Head of caudate nucleus (tissue), 42 donors: ENCODE data around the gene TSC1.
"Not testable (repeated sequence)": the region's sequence is repeated elsewhere in the genome, so short reads cannot be mapped to it uniquely, and the experiment has no call there.

Experiments used
- DNase-seq, 42 donors: peaks; one replicate each; pipeline versions ENCODE4 v3.0.0 to v3.0.0-alpha.2; 2020 to 2021; ENCODE audit warnings: mixed read lengths in 7 of 42
- intact Hi-C: fragments of 100-400 bp; cut with DNase I; formaldehyde crosslinking; loops from one replicate; pipeline ENCODE4 v1.15.0; 2022

Gene TSC1

GRCh38 chr9:132944294-132945185, at the start of gene TSC1:
TSS of gene TSC1 (minus strand) at chr9:132944616. CDS start at chr9:132928872, 15,744 bp downstream.
- intact Hi-C loops: no loop called here
- DNase-seq: peak; percentile 88 to 99 (median 96)

- intact Hi-C loops: no loop called here
- no peak for DNase-seq
These were observed 49.1 kb upstream of the TSC1 start for GRCh38 chr9:132993511-132993939.

- intact Hi-C loops: no loop called here
- no peak for DNase-seq
These were observed 47.2 kb upstream of the TSC1 start for GRCh38 chr9:132991351-132992300.

- DNase-seq: no peak
- intact Hi-C loops: no loop called here
These were observed 46.4 kb upstream of the TSC1 start for GRCh38 chr9:132990781-132991180.

- intact Hi-C loops, DNase-seq: not testable (repeated sequence)
These were observed 45.7 kb upstream of the TSC1 start for GRCh38 chr9:132989998-132990557.

GRCh38 chr9:132989414-132989996, 45.1 kb upstream of the TSC1 start:
- intact Hi-C loops: no loop called here
- DNase-seq: no peak

- intact Hi-C loops: no loop called here
- DNase-seq: no peak
These were observed 44.5 kb upstream of the TSC1 start for GRCh38 chr9:132989014-132989310.

GRCh38 chr9:132988244-132989013, 44.0 kb upstream of the TSC1 start:
- intact Hi-C loops: no loop called here
- DNase-seq: no peak

GRCh38 chr9:132986640-132987620, 42.5 kb upstream of the TSC1 start:
- no peak for DNase-seq
- intact Hi-C loops: no loop called here

- no peak for DNase-seq
- intact Hi-C loops: no loop called here
These were observed 41.7 kb upstream of the TSC1 start for GRCh38 chr9:132986114-132986513.

- no peak for DNase-seq
- intact Hi-C loops: no loop called here
These were observed 41.1 kb upstream of the TSC1 start for GRCh38 chr9:132985489-132985888.

- no peak for DNase-seq
- intact Hi-C loops: no loop called here
These were observed 40.6 kb upstream of the TSC1 start for GRCh38 chr9:132985071-132985350.

- intact Hi-C loops: no loop called here
- no peak for DNase-seq
These were observed 40.0 kb upstream of the TSC1 start for GRCh38 chr9:132984202-132985070.

GRCh38 chr9:132983491-132984201, 39.2 kb upstream of the TSC1 start:
- intact Hi-C loops: no loop called here
- DNase-seq: no peak

GRCh38 chr9:132982458-132982857, 38.0 kb upstream of the TSC1 start:
- DNase-seq: no peak
- intact Hi-C loops: no loop called here

GRCh38 chr9:132980157-132980556, 35.7 kb upstream of the TSC1 start:
- intact Hi-C loops: no loop called here
- no peak for DNase-seq
